HepG2 (cell line): ENCODE data around the gene TYMP. TPM values are rescaled to one million over a fixed set of nuclear protein-coding genes. Genes with fewer than 3 reads are reported as not detected.

Experiments used
- ATRX ChIP-seq: sonication (generic); formaldehyde crosslinking; IDR thresholded peaks from 2 replicates; pipeline ENCODE4 v1.4.0; 2020; ENCODE audit warnings: missing genetic modification reagents, borderline replicate concordance
- CHD2 ChIP-seq: IDR thresholded peaks from 2 replicates; pipeline ENCODE4 v1.6.1; 2011; ENCODE audit warnings: low read depth, low read length, improper control_type of control experiment
- POGZ ChIP-seq: sonication (generic); formaldehyde crosslinking; IDR thresholded peaks from 2 replicates; pipeline ENCODE4 v1.4.0; 2020; ENCODE audit warnings: mild to moderate bottlenecking, missing genetic modification reagents
- RFXANK ChIP-seq: IDR thresholded peaks from 2 replicates; pipeline ENCODE4 v1.6.1; 2016
- SETDB1 ChIP-seq: sonication (generic); formaldehyde crosslinking; IDR thresholded peaks from 2 replicates; pipeline ENCODE4 v1.5.1; 2020; ENCODE audit warnings: missing genetic modification reagents, mild to moderate bottlenecking, borderline replicate concordance
- SKI ChIP-seq: fragments of 450-650 bp; IDR thresholded peaks from one replicate; pipeline ENCODE4 v1.6.1; 2018; ENCODE audit warnings: mild to moderate bottlenecking; ENCODE audit not compliant: partially characterized antibody
- SOX6 ChIP-seq, 2 experiments: fragments of 450-650 bp in 1 of 2; sonication (generic) in 1 of 2; formaldehyde crosslinking in 1 of 2; IDR thresholded peaks; 2 replicates each; pipeline versions ENCODE4 v1.4.0 to v1.6.1; 2017 to 2020; ENCODE audit warnings: antibody characterized with exemption in 1 of 2, mild to moderate bottlenecking in 1 of 2, missing genetic modification reagents in 1 of 2
- TBL1XR1 ChIP-seq: fragments of 150-350 bp; IDR thresholded peaks from 2 replicates; pipeline ENCODE4 v1.6.1; 2014; ENCODE audit warnings: borderline replicate concordance, low read length; ENCODE audit not compliant: partially characterized antibody
- TBX3 ChIP-seq: fragments of 450-650 bp; IDR thresholded peaks from 2 replicates; pipeline ENCODE4 v1.6.1; 2017; ENCODE audit warnings: antibody characterized with exemption, mild to moderate bottlenecking, inconsistent platforms, borderline replicate concordance
- ZBTB3 ChIP-seq: sonication (generic); formaldehyde crosslinking; IDR thresholded peaks from 2 replicates; pipeline ENCODE4 v1.4.0; 2020; ENCODE audit warnings: low read depth, mild to moderate bottlenecking, moderate library complexity, missing genetic modification reagents, borderline replicate concordance
- ZBTB8A ChIP-seq: sonication (generic); formaldehyde crosslinking; IDR thresholded peaks from 2 replicates; pipeline ENCODE4 v1.4.0; 2020; ENCODE audit warnings: mild to moderate bottlenecking, low read depth, missing genetic modification reagents, borderline replicate concordance
- polyA plus RNA-seq, 8 experiments: library from polyadenylated mRNA; depleted of rRNA in 3 of 8; stranded (reverse) in 7 of 8; unstranded in 1 of 8; fragments of >200 nt; fragmentation: Illumina TruSeq in 4 of 8; extraction: Trizol in 4 of 8; gene quantifications; 2 replicates each; pipeline versions ENCODE4 v1.2.1 to v1.2.3, GENCODE V29; 2011 to 2016; ENCODE audit warnings: low read depth in 4 of 8, missing spikeins in 1 of 8, mixed read lengths in 1 of 8; ENCODE audit not compliant: insufficient read depth in 1 of 8
- total RNA-seq, 5 experiments: library from RNA; depleted of rRNA; stranded (reverse); fragments of >200 nt; fragmentation: Illumina TruSeq; extraction: Trizol; gene quantifications; 2 replicates each; pipeline ENCODE4 v1.2.3, GENCODE V29; 2016; ENCODE audit warnings: low read depth in 1 of 5
- TF ChIP-seq, protein P1 (sequence below): sonication (generic); formaldehyde crosslinking; IDR thresholded peaks from 2 replicates; pipeline ENCODE4 v1.5.1; 2020; ENCODE audit warnings: mild to moderate bottlenecking, missing genetic modification reagents, borderline replicate concordance
- TF ChIP-seq, protein P2 (sequence below): sonication (generic); formaldehyde crosslinking; conservative IDR thresholded peaks from 2 replicates; pipeline ENCODE4 v1.8.1; 2023; ENCODE audit warnings: missing genetic modification reagents
- TF ChIP-seq, protein P3 (sequence below): sonication (generic); formaldehyde crosslinking; IDR thresholded peaks from 2 replicates; pipeline ENCODE4 v1.8.0; 2022; ENCODE audit warnings: missing genetic modification reagents, low read depth, mild to moderate bottlenecking, borderline replicate concordance
- TF ChIP-seq, protein P4 (sequence below): sonication (generic); formaldehyde crosslinking; IDR thresholded peaks from 2 replicates; pipeline ENCODE4 v1.8.0; 2022; ENCODE audit warnings: mild to moderate bottlenecking, missing genetic modification reagents; ENCODE audit not compliant: insufficient replicate concordance
- TF ChIP-seq, protein P5 (sequence below): IDR thresholded peaks from 2 replicates; pipeline ENCODE4 v1.6.1; 2016; ENCODE audit warnings: mild to moderate bottlenecking, missing biosample characterization, missing genetic modification reagents
- TF ChIP-seq, protein P6 (sequence below): sonication (generic); formaldehyde crosslinking; IDR thresholded peaks from 2 replicates; pipeline ENCODE4 v1.4.0; 2020; ENCODE audit warnings: missing genetic modification reagents
- TF ChIP-seq, protein P7 (sequence below): sonication (generic); formaldehyde crosslinking; IDR thresholded peaks from 2 replicates; pipeline ENCODE4 v1.4.0; 2020; ENCODE audit warnings: missing genetic modification reagents

Gene TYMP
- total and polyA plus RNA-seq, 2 of the 13 experiments (the other 11 are each of a cell fraction or from before 2014, with no cell fraction given), result 3.9 to 4.3 TPM

DNA sequence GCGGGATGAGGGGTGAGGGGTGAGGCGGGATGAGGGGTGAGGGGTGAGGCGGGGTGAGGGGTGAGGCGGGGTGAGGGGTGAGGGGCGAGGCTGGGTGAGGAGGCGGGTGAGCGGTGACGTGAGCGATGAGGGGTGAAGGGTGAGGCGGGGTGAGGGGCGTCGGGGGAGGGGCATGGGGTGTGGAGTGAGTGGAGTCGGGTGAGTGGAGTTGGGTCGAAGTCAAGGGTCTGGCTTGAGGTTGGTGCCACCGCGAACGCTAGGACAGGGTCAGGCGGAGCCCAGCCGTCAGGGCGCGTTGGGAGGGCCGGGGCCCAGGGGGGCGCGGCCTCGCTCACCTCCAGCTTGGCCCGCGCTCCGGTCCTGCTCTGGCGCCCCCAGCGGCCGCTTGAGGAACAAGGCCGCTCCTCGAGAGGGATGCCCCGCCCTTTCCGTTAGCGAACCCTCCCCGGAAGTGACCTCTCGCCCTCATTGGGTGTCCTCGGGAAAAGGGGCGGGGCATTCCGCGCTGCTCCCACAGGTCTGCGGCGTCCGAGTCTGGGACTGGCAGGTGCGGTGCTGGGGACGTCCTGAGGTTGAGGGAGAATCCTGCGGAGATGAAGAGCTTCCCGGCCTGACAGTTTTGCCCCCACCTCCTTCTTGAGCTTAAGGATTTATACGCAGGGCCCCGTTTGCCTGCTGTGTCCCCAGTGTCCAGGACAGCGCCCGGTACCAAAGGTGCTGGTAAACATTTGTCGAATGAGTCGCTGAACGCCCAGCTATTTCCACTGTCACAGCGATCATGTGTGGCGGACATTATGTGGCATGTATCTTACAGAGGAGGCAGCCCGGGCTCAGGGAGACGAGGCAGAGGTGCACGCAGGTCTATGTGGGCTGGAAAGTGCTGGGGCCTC, 33.0 kb upstream of the TYMP start, which contains the start of gene SYCE3 (continued):
- TF ChIP-seq, protein P1, sequence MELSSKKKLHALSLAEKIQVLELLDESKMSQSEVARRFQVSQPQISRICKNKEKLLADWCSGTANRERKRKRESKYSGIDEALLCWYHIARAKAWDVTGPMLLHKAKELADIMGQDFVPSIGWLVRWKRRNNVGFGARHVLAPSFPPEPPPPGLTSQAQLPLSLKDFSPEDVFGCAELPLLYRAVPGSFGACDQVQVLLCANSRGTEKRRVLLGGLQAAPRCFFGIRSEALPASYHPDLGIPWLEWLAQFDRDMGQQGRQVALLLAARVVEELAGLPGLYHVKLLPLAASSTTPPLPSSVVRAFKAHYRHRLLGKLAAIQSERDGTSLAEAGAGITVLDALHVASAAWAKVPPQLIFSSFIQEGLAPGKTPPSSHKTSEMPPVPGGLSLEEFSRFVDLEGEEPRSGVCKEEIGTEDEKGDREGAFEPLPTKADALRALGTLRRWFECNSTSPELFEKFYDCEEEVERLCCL, result no peak
- no peak for TF ChIP-seq ZBTB3 (CRISPR knock-in tag)
- TF ChIP-seq ATRX, result no peak
- TF ChIP-seq, protein P2, sequence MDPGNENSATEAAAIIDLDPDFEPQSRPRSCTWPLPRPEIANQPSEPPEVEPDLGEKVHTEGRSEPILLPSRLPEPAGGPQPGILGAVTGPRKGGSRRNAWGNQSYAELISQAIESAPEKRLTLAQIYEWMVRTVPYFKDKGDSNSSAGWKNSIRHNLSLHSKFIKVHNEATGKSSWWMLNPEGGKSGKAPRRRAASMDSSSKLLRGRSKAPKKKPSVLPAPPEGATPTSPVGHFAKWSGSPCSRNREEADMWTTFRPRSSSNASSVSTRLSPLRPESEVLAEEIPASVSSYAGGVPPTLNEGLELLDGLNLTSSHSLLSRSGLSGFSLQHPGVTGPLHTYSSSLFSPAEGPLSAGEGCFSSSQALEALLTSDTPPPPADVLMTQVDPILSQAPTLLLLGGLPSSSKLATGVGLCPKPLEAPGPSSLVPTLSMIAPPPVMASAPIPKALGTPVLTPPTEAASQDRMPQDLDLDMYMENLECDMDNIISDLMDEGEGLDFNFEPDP (CRISPR knock-in tag), result no peak
- TF ChIP-seq, protein P3, sequence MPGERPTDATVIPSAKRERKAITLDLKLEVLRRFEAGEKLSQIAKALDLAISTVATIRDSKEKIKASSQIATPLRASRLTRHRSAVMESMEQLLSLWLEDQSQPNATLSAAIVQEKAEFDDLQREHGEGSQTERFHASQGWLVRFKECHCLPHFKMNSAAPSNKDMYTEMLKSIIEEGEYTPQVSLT (CRISPR knock-in tag), result no peak
- TF ChIP-seq SKI, result no peak
- TF ChIP-seq, protein P4, sequence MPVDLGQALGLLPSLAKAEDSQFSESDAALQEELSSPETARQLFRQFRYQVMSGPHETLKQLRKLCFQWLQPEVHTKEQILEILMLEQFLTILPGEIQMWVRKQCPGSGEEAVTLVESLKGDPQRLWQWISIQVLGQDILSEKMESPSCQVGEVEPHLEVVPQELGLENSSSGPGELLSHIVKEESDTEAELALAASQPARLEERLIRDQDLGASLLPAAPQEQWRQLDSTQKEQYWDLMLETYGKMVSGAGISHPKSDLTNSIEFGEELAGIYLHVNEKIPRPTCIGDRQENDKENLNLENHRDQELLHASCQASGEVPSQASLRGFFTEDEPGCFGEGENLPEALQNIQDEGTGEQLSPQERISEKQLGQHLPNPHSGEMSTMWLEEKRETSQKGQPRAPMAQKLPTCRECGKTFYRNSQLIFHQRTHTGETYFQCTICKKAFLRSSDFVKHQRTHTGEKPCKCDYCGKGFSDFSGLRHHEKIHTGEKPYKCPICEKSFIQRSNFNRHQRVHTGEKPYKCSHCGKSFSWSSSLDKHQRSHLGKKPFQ, result no peak
- TF ChIP-seq CHD2, result no peak
- no peak for TF ChIP-seq POGZ (CRISPR knock-in tag)
- no peak for TF ChIP-seq TBL1XR1
- no peak for TF ChIP-seq TBX3
- no peak for TF ChIP-seq SOX6 (IDR thresholded peaks at IDR 0.05)
- TF ChIP-seq SOX6 (CRISPR knock-in tag; IDR thresholded peaks at IDR 0.05), result no peak
- TF ChIP-seq, protein P5, sequence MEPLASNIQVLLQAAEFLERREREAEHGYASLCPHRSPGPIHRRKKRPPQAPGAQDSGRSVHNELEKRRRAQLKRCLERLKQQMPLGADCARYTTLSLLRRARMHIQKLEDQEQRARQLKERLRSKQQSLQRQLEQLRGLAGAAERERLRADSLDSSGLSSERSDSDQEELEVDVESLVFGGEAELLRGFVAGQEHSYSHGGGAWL, result no peak
- no peak for TF ChIP-seq SETDB1 (CRISPR knock-in tag)
- TF ChIP-seq ZBTB8A (CRISPR knock-in tag), result no peak
- TF ChIP-seq, protein P6, sequence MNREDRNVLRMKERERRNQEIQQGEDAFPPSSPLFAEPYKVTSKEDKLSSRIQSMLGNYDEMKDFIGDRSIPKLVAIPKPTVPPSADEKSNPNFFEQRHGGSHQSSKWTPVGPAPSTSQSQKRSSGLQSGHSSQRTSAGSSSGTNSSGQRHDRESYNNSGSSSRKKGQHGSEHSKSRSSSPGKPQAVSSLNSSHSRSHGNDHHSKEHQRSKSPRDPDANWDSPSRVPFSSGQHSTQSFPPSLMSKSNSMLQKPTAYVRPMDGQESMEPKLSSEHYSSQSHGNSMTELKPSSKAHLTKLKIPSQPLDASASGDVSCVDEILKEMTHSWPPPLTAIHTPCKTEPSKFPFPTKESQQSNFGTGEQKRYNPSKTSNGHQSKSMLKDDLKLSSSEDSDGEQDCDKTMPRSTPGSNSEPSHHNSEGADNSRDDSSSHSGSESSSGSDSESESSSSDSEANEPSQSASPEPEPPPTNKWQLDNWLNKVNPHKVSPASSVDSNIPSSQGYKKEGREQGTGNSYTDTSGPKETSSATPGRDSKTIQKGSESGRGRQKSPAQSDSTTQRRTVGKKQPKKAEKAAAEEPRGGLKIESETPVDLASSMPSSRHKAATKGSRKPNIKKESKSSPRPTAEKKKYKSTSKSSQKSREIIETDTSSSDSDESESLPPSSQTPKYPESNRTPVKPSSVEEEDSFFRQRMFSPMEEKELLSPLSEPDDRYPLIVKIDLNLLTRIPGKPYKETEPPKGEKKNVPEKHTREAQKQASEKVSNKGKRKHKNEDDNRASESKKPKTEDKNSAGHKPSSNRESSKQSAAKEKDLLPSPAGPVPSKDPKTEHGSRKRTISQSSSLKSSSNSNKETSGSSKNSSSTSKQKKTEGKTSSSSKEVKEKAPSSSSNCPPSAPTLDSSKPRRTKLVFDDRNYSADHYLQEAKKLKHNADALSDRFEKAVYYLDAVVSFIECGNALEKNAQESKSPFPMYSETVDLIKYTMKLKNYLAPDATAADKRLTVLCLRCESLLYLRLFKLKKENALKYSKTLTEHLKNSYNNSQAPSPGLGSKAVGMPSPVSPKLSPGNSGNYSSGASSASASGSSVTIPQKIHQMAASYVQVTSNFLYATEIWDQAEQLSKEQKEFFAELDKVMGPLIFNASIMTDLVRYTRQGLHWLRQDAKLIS, result no peak
- TF ChIP-seq RFXANK (CRISPR knock-in tag), result 0 out of 2 replicates have a peak, but pooled peaks have one; percentile 42
- TF ChIP-seq, protein P7, sequence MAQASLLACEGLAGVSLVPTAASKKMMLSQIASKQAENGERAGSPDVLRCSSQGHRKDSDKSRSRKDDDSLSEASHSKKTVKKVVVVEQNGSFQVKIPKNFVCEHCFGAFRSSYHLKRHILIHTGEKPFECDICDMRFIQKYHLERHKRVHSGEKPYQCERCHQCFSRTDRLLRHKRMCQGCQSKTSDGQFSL, result no peak
